HG03095 (cell line): ENCODE data around the gene DIDO1.
"Not testable (repeated sequence)": the region's sequence is repeated elsewhere in the genome, so short reads cannot be mapped to it uniquely, and the experiment has no call there.

Experiments used
- ATAC-seq: cut with Tn5 transposase; IDR thresholded peaks from one replicate; pipeline ENCODE4 v1.9.1; 2021; ENCODE audit warnings: moderate library complexity; ENCODE audit not compliant: unreplicated experiment

The DIDO1 gene

DNA sequence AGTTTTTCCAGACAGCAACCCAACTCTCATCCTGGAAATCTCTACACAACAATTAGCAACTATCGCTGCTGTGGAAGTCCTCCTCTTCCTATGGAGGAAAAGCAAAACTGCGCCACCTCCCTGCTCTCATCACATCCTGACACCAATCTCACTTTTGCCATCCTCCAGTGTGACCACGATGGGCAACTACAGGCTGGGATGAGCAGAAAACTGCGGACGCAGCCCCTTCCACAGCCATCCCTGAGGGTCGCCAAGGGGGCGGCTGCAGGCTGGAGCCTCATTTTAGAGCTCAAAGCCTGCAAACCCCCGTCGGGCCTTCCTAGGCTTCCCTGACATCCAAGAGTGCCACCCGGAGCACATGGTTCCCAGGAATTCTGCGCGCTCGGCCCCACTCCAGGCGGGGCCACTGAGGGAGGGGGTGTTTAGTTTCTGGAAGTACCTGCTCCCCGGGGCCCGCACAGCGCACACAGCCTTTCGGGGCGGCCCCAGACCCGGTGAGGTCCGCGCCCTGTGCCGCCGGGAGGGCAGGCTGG is 65.8 kb downstream of the DIDO1 start:
- ATAC-seq: no peak

DNA sequence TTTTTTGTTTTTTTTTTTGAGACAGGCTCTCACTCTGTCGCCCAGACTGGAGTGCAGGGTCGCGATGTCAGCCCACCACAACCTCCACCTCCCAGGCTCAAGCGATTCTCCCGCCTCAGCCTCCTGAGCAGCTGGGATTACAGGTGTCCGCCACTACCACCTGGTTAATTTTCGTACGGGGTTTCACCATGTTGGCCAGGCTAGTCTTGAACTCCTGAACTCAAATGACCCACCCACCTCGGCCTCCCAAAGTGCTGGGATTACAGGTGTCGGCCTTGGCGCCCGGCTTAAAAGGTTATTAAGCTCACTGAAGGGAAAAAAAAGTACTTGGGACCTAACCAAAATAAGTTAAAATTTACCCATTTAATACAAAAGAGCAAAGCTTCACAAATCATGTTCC is 66.6 kb downstream of the DIDO1 start:
- no peak for ATAC-seq

DNA sequence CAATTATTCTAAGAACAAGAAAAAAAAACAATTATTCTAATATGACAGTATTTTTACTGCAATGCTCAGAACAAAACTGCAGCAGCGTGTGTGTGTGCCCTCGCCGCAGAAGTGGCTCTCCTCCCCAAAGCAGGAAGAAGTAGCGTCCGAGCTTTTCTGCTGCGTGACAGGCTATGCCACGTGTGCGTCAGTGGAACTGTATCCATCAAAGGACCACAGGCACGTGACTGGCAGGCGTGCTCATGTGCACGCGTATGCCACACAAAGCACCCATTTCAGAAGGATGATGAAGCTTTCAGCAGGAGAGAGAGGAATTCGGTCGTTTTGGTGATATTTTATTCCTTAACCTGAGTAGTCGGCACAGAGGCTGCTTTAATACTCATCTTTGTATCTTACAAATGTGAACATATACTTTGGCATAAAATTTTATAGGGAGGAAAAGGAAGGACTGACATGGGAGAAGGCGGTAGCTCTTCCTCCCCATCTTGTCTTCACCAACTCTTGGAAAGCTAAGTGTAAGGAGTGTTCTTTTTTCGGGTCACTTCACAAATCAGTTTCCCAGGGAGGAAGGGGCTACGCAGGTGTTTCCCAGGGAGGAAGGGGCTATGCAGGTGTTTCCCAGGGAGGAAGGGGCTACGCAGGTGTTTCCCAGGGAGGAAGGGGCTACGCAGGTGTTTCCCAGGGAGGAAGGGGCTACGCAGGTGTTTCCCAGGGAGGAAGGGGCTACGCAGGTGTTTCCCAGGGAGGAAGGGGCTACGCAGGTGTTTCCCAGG is 68.1 kb downstream of the DIDO1 start:
- no peak for ATAC-seq

DNA sequence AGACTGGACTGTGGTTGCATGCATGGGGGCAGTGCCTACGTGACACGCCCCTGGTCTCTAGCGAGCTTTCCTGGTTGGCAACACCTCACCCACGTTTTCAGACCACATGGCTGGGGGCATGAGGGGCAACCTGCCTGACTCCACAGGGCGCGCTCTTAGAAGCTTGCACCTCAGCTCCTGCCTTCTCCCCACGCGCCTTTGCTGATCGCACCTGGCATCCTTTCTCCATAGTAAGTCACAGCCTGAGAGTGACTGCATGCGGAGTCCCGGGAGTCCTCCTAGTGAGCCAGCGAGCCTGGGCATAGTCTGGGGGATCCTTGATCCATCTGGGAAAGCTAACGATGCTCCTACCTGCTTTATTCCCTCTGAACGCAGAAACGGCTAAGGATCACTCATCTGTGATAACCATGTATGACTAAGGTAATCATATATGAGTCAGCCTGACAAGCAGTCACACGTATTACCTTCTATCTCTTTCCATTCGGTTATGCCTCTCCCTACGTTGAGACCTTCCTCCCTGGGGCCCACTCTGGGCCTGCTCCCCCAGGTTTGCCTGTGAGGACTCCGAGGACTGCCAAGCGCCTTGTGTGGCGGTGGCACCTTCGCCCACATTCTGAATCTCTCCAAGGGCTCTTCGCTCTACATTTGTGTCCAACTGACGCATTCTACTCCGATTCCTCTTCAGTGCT is 69.2 kb downstream of the DIDO1 start:
- ATAC-seq: no peak

DNA sequence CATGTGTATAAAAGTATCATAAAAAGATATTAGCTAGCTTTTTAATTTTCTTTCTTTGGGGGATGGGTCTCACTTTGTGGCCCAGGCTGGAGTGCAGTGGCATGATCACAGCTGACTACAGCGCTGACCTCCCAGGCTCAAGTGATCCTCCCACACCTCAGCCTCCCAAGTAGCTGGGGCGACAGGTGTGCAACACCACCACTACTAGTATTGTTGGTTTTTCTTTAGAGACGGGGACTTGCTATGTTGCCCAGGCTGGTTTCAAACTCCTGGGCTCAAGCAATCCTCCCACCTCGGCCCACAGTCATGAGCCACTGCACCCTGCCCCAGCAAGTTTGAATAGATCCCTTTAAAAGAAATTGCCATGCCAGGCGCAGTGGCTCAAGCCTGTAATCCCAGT is 71.2 kb downstream of the DIDO1 start:
- no peak for ATAC-seq

DNA sequence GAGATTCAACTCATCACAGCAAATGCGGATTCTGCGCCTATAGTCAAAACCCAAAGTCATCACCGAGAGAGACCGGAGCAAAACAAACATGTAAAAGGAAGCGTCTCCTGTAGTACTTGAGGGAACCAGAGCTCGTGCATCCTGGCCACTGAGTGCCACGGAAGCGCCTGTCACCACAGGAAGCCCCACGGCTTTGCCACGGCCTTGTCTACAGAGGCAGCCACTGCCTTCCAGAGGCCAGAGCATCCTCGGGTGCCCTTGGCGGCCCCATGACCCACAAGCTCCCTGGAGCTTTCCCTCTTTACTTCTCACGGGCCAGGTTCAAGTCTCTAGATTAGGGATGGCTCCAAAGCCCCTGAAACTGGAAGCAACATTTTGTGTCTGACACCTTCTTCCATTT is 72.2 kb downstream of the DIDO1 start:
- ATAC-seq: no peak

DNA sequence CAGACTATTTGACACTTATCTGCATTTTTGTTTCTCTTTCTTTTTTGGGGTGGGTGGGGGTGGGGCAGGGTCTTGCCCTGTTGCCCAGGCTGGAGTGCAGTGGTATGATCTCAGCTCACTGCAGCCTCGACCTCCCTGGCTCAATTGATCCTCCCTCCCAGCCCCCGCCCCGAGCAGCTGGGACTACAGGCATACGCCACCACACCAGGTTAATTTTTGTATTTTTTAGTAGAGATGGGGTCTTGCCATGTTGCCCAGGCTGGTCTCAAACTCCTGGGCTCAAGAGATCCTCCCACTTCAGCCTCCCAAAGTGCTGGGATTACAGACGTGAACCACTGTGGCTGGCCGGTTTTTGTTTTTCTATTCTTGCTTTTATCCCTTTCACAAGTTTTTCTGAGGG is 73.0 kb downstream of the DIDO1 start:
- not testable (repeated sequence) for ATAC-seq

DNA sequence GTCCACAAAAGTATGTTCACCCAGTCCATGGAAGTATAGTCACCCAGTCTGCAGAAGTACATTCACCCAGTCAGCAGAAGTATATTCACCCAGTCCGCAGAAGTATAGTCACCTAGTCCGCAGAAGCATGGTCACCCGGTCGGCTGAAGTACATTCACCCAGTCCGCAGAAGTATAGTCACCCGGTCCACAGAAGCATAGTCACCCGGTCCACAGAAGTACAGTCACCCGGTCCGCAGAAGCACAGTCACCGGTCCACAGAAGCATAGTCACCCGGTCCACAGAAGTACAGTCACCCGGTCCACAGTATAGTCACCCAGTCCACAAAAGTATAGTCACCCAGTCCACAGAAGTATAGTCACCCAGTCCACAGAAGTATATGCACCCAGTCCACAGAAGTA is 73.5 kb downstream of the DIDO1 start:
- no peak for ATAC-seq

DNA sequence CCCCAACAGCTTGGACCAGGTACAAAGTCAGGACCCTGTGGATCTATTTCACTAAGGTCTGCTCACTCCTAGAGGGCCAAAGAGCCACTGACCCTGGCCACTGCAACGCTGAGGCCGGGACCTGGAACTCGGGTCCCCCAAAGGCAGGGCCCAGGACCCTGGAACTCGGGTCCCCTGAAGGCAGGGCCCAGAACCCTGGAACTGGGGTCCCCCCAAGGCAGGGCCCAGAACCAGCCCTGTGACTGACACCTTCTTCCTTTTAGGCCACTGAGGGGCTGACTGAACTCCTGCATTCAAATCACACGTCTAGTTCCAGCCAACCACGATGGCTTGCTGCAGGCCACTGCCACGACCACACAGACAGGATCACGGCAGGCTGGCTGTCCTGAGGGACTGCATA is 74.1 kb downstream of the DIDO1 start:
- ATAC-seq: no peak

DNA sequence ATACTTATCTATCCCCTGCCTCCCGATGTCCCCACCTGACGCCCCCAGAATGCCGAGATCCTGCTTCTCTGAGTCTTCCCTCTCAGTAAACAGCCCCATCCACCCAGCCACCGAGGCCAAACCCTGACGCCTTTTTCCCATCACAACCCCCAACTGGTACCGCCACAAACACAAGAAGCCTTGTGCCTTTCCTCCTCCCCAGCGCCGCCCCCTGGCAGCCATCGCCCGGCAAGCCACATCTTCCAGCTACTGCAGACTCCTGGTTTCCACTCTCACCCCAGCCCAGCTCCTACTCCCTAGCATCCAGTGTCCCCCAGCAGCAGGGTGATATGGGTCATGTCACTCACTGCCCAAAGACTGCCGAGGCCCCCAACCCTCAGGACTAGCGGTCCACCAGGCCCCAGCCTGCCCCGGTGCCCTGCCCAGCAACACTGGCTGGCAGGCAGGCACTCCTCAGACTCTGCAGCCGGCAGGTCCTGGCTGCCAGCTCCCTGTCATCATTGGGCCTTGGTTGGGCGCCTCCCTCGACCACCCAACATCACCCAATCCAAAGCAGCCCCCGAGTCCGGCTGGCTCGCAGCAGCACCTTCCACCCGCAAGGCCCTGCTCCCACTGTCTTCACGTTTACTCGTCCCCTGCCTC is 75.9 kb downstream of the DIDO1 start:
- no peak for ATAC-seq

DNA sequence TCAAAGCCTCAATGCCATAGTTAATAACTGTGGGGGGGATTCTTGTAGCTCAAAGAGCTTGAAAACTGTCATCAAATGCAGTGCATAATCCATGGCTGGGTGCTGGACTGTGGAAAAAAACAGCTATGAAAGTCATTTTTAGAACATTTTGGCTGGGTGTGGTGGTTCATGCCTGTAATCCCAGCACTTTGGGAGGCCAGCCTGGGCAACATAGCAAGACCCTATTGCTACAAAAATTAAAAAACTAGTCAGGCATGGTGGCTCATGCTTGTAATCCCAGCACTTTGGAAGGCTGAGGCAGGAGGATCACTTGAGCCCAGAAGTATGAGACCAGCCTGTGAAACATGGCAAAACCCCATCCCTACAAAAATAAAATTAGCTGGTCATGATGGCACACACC is 76.9 kb downstream of the DIDO1 start:
- no peak for ATAC-seq

DNA sequence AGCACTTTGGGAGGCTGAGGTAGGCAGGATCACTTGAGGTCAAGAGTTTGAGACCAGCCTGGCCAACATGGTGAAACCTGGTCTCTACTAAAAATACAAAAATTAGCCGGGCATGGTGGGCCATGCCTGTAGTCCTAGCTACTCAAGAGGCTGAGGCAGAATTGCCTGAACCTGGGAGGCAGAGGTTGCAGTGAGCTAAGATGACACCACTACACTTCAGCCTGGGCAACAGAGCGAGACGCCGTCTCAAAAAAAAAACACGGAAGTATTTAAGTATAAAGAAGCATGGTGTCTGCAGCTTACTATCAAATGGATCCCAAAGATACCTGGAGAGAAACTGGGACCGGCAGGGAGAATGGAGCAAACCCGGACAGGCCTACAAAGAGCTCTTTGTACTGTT is 77.4 kb downstream of the DIDO1 start:
- ATAC-seq: not testable (repeated sequence)

DNA sequence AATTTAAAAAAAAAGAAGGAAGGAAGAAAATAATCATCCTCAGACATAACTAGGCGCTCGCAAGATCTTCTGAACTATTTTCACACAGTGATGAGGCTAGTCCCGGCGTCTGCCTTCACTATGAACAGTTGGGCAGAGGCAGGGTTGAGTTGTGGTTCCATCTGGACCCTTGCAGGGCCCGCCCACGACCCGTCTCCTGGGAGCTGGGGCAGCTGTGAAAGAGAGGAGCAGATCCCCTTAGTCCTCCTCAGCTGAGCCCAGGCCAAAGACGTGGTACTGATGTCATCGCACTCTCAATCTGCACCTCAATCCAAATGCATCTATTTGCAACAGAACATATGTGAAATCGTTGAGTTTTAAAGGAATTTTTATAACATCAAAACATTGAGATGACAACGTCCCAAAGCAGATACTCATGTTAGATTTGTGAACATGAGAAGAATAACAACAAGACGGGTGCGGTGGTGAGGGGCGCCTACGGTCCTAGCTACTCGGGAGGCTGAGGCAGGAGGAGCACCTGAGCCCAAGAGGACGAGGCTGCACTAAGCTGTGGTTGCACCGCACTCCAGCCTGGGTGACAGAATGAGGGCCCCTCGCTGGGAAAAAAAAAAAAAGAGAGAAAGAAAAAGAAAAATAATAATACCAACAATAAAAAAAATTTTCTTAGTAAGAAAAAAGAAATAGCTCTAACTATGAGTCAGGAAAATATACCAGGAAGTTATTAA is 80.0 kb downstream of the DIDO1 start:
- no peak for ATAC-seq

DNA sequence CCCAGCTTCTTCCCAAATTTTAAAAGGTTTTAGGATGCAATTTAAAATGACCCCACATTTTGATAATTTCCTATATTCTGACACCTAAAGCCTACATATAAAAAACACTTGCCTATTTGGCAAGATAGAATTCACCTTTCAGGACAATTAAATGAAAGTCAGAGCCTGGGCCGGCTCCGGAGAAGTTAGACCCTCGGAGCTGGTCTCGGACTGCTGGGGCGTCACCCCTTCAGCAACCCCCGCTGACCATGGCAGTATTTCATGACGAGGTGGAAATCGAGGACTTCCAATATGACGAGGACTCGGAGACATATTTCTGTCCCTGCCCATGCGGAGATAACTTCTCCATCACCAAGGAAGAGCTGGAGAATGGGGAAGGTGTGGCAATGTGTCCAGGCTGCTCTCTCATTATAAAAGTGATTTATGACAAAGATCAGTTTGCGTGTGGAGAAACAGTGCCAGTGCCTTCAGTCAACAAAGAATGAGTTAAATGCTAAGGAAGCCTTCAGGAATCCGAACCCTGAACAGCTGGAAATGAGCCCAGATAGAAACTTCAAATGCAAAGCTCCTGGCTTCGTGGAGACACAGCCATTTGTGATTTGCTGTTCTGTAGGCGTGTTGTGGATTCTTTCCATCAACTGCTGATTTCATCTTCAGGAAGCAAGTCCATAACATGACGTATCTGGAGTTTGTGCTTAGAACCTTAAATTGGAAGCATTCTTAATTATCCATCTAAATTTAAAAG is 80.7 kb downstream of the DIDO1 start:
- no peak for ATAC-seq

DNA sequence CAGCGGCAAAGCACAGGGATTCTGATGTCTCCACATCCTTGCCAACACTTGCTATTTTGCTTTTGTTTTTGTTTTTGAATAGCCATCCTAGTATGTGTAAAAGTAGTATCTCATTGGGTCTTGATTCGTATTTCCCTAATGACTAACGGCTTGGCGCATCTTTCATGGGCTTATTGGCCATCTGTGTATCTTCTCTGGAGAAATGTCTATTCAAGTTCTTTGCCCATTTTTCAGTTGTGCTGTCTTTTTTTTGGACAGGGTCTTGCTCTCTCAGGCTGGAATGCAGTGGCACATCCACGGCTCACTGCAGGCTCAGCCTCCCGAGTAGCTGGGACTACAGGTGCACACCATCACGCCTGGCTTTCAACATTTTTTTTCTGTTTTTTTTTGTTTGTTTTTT is 82.1 kb downstream of the DIDO1 start:
- no peak for ATAC-seq

DNA sequence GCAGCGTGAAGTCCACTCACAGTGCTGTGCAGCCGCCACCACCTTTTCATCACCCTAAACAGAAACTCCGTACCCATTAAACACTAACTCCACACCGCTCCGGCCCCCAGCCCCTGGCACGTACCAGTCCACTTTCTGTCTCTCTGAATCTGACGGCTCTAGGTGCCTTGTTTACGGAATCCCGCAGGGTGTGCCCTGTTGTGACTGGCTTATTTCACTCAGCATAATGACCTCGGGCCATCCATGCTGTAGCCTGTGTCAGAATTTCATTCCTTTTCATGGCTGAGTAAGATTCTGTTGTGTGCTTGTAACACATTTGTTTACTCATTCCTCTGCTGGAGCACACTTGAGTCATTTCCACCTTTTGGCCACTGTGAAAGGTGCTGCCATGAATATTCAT is 82.6 kb downstream of the DIDO1 start:
- ATAC-seq: no peak

DNA sequence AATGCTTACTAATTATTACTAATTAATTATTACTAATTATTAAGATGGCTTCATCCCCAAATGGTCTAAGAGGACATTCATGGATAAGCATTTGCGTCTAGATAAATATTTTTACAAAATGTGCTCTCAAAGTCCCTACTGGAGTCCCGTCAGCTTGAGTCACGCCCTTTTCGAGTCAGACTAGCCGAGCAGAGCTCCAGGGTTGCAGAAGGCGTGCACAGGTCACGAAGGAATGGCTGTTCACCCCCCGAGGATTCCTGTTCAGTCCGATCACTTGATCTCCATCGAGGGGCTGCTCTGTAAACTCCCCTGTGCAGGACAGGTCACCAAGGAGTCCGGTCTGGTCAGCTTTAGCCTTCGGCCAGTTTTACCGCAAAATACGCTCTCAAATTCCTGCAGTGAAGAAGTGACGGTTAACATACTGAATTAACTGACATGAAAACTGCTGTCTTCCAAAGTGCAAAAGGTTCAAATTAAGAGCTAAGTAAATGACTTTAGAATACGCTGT is 84.5 kb downstream of the DIDO1 start:
- ATAC-seq: no peak

DNA sequence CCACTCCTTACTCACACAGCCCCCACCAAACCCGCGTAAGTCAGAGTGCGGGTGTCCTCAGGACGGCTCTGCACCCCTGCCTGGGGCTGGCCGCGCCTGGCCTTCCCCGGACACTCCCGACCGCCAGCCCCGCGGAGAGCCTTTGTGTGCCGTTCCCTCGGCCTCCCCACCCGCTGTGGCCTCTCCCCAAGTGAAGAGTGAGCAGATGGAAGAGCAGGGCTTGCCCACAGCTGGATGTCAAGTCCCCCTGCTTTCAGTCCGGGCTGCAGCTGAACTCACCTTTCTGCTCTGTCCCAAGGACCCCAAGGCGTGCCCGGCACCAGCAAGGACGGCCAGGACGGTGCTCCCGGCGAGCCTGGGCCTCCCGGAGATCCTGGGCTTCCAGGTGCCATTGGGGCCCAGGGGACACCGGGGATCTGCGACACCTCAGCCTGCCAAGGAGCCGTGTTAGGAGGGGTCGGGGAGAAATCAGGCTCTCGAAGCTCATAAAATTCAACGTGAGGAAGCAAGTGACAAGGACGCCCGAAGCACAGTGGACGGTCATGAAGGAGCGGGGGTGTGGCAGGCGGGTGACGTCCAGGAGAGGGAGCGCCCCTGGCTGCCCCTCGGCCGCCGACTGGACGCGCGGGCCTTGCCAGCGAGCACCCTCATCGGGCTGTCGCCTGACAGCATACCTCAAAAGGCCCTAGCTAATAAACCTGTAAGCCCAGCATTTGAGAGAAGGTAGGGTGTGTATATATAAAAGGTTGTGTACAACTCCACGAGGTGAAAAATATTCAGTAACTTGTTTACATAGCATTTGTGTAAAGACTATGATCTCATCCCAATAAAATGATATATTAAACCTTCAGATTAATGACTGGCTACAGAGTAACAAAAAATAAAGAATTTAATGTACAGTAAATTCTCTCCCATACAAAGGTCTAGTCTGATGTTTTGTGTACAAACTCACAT is 85.8 kb downstream of the DIDO1 start:
- no peak for ATAC-seq

DNA sequence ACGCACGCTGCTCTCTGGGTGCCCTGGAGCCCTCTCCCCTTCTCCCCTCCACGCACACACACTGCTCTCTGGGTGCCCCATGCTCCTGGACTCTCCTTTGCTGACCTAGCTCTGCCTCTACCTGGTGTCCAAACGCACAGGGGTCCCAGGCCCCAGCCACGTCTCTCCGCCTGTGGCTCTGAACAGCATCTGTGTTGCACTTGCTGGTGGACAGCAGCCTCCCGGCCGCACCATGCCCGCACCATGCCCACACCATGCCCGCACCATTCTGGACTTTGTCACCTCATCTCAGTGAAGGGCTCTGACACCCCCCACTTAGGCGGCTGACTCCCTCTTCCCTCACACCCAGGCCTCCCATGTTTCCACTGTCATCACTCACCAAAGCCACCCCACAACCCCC is 86.5 kb downstream of the DIDO1 start:
- ATAC-seq: no peak
